Stimulated activated CD4-positive, alpha-beta T cell treated with anti-CD3 and anti-CD28 coated beads, Interleukin-4, amount 100 ng/mL, for 1 hour (primary cell): ENCODE measurements around the gene GDPD5.

Experiments used
- DNase-seq: peaks from one replicate; pipeline ENCODE4 v3.0.0-alpha.2; 2020

Gene GDPD5, protein sequence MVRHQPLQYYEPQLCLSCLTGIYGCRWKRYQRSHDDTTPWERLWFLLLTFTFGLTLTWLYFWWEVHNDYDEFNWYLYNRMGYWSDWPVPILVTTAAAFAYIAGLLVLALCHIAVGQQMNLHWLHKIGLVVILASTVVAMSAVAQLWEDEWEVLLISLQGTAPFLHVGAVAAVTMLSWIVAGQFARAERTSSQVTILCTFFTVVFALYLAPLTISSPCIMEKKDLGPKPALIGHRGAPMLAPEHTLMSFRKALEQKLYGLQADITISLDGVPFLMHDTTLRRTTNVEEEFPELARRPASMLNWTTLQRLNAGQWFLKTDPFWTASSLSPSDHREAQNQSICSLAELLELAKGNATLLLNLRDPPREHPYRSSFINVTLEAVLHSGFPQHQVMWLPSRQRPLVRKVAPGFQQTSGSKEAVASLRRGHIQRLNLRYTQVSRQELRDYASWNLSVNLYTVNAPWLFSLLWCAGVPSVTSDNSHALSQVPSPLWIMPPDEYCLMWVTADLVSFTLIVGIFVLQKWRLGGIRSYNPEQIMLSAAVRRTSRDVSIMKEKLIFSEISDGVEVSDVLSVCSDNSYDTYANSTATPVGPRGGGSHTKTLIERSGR

DNA sequence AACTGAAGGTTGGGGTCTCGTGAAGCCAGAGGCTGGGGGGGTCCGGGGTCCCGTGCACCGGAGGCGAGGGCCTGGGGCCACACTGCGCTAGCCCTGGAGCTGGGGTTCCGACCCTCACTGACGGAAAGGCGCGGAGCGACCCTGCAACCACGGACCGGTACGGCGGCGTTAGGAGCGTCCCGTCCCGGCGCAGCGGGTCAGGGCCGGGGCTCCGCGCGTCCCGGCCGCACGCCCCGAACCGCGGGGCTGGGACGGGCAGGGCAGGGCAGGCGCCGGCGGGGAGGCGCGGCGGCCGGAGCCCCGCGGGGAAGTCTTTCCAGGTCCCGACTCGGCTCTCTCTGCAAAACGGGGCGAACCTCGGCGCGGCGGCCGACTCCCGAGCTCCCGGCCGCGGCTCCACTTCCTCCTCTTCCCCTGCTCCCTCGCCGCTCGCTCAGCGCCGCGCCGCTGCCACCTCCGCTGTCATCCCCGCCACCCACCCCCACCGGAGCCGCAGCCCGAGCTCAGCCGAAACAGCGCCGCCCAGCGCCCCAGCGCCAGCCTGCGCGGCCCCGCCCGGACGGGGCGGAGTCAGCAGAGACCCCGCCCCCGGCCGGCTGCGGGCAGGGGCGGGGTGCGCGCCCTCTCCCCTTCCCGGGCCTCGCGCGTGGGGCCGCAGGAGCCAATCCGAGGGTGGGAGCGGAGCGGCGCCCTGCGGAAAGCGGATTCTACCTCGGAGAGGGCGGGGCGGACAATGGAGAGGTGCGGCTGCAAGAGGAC, at the start of gene GDPD5:
GDPD5 (minus strand) TSS at position 509 of the 759 bp plus-strand sequence. CDS start 48,206 bp downstream, outside the sequence.
- DNase-seq: peak; percentile 80

DNA sequence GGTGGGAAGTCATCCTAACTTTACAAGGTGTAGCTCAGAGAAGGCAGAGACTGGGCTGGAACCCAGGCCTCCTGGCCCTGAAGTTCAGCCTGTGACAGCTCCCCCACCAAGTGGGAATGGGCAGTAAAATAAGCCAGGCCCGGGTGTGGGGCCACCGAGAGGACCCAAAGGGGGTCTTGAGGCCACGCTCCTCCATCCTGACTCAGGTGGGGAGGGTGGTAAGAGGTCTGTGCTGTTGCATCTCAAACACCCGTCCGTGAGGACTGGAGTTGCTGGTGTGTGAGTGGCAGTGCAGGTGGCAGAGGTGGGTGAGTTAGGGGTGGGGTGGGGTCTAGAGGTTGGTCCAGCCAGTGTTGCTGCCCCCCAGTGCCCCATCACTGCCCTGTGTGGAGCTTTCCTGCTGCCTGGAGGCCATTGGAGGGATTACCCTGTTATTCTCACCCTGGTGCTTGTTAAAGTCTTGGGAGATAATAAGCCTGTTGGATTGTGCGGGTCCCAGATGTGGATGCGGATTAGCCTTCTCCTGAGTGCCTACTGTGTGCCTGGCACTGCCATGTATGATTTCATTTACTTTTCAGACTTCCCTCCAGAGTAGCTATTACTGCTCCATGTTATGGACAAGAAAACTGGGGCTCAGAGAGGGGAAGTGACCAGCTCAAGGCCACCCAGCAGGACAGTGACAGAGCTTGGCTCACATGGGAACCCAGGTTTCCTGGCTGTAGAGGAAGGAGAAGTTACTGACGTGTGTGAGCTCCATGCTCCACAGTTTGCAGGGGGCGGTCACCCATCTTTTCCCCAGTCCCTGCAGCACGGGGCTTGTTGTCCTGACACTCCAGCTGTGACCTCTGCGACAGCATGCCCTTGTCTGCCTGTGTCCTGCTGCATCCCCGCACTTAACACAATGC, 49.2 kb upstream of the GDPD5 start:
- no peak for DNase-seq

DNA sequence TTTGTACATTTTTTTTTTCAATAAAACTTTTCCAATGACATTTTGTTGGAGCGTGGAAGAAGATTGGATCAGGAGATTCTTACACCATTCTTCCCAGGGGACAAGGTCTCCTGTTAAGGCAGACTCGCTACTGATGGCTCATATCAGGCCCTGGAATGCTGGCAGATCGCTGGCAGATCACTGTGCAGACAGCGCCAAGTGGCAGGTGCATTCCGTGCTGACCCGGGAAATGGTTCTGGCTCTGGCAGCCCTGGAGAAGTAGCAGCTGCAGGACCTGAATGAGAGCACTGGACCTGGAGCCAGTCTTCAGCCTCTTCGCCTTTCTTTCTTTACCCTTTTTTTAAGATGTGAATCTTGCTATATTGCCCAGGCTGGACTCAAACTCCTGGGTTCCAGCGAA, 47.0 kb upstream of the GDPD5 start:
- no peak for DNase-seq

DNA sequence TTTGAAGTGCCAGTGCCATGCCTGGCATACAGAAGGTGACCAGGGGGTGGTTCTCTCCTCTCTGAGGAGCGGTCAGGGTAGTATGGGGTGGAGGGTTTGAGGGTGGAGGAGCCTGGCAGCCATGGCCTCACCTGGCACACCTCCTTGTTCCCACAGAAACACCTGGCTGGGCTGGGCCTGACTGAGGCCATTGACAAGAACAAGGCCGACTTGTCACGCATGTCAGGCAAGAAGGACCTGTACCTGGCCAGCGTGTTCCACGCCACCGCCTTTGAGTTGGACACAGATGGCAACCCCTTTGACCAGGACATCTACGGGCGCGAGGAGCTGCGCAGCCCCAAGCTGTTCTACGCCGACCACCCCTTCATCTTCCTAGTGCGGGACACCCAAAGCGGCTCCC, 45.9 kb upstream of the GDPD5 start:
- no peak for DNase-seq

DNA sequence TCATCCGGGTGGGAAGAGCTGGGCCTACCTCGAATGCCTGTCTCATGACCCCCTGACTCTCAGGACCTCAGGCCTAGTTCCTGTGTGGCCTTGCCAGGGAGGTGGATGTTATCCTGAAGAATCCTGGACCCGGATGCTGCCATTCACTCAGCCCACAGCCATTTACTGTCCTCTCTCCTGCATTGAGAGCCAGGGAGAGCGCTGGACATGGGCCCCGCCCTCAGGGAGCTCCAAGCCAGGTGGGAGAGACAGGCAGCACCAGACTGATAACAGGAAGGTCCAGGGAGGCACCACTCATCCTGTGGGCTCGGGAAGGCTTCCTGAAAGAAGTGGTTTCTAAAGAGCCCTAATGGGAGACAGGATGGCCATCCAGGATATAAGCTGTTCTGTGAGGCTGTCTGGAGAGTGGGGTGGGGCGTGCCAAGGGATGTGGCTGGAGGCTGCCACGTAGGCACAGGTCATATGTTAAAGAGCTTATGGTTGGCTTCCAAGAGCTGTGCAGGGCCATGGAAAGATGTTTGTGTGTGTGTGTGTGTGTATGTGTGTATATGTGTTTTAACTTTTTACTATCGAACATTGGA, 44.9 kb upstream of the GDPD5 start:
- DNase-seq: no peak

DNA sequence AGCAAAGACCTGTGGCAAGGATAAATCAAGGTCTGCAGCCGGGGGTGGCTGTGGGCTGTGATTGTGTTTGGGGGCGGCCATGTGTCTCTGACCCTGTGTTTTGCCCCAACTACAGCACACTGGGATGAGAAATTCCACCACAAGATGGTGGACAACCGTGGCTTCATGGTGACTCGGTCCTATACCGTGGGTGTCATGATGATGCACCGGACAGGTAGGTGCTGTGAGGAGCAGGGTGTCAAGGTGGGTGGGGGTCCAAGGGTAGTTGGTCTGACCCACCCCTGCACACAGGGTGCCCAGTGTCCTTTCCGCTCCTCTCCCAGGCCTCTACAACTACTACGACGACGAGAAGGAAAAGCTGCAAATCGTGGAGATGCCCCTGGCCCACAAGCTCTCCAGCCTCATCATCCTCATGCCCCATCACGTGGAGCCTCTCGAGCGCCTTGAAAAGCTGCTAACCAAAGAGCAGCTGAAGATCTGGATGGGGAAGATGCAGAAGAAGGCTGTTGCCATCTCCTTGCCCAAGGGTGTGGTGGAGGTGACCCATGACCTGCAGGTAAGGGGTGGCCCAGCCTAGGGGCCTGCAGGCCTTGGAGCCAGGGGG, 43.0 kb upstream of the GDPD5 start:
- no peak for DNase-seq

DNA sequence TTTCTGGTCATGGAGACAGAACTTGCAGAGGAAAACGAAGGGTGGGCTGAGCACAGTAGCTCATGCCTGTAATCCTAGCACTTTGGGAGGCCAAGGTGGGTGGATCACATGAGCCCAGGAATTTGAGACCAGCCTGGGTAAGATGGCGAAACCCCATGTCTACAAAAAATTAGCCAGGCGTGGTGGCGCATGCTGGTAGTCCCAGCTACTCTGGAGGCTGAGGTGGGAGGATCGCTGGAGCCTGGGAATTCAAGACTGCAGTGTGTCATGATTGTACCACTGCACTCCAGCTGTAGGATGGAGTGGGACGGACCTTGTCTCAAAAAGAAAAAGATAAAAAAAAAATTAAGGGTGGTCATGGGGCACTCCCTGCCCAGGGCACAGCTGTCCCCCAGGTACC, 42.2 kb upstream of the GDPD5 start:
- no peak for DNase-seq

DNA sequence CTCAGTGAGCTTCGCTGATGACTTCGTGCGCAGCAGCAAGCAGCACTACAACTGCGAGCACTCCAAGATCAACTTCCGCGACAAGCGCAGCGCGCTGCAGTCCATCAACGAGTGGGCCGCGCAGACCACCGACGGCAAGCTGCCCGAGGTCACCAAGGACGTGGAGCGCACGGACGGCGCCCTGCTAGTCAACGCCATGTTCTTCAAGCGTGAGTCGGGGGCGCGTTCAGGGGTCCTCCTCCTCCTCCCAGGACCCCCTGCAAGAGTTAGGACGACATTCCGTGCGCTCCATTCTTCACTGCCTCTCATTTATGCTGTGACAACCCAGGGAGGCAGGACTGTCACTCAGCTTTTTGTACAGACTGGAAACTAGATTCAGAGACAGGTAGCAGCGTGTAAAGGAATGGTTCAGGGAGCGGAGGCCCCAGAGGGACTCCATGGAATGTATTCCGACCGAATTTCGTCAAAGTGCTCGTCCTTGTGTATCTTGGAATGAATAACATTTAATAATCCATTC, 41.1 kb upstream of the GDPD5 start:
- DNase-seq: no peak

DNA sequence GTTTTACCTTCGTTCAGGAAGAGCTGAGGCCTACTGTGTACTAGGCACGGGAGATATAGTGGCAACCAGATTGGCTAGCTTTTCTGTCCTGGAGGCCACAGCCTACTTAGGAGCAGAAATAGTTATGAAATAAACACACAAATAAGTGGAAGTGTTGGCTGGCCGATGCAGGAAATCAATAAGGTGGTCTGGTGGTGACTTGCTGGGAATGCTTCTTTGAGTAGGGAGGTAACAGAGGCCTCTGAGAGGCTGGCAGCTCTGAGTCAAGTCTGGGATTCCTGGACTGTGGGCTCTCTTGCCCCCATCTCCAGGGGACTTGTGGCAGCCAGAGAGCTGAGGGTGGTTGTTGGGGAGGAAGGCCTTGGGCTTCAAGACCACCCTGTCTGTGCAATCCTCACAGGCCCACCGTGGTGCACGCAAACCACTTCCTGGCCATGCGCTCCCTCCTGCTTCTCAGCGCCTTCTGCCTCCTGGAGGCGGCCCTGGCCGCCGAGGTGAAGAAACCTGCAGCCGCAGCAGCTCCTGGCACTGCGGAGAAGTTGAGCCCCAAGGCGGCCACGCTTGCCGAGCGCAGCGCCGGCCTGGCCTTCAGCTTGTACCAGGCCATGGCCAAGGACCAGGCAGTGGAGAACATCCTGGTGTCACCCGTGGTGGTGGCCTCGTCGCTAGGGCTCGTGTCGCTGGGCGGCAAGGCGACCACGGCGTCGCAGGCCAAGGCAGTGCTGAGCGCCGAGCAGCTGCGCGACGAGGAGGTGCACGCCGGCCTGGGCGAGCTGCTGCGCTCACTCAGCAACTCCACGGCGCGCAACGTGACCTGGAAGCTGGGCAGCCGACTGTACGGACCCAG, 40.4 kb upstream of the GDPD5 start:
- DNase-seq: no peak

DNA sequence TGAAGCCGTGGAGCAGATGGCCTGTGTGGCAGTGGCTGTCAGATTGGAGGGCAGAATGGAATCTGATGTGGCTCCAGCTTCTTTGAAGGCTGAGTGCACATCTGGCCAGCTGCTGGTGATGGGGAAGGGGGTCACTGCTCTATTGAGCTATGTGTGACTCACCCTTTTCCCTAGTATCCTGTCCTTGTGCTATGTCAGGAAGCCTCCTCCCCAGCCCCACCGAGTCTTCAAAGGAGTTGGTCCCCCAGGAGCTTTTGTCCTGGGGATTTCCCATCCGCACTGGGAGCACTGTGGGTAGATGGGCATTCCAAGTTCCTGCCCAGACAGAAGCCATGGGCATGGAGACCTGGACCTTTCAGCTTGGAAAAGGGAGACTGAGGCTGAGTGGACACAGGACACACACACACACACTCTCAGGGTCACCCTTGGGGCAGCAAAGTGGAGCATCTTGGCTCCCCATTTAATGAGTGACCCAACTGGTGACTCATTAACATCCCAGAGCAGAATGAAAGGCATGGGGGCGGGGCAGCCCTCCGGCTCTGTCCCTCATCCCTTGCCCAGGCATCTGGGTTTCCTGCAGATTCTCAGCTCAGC, 39.6 kb upstream of the GDPD5 start:
- DNase-seq: no peak

DNA sequence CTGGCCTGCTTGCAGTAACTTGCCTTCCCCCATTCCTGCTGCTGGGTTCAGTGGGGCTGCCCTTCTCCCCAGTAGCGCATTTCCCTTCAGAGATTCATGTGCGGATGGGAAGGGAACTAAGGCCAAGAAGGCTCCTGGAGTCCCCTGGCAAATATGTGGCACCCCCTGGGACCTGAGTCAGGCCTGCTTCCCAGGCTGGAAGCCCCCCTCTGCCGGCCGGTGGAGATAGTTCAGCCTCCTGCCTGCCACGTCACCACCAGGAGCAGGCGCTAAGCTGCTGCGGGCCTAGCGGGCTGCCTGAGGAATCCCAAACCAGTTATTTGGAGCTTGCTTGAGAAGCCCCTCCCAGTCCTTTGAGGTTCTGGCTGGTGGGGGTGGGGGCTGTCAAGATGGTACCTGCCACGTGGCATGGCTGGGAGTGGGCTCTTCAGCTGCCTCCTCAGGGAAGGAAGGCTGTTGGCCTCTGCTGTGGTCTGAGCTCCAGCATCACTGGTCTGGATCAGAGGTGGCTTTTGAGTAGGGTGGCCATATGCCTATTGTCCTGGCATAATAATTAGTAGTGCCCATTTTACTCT, 38.3 kb upstream of the GDPD5 start:
- DNase-seq: no peak

DNA sequence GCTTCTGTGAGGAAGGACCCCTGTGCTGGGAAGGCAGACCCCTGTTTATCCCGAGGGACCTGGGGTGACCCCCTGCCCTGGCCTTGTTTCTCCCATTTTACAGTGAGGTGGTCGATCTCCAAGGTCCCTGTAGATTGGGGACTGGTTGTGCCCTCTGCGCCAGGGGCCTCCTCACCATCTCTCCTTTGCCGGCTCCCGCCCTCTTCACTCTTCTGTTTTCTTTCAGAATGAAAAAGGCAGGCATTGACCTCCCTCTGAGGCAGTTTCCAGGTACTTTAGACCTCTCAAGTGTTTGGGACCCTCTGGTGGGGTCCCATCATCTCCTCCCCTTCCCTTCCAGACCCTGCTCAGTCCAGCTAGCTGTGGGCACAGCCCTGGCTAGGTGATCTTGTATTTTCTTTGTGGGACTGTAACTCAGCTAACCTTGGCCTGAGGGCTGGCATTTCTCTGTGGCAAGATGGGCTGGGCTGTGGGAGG, 37.8 kb upstream of the GDPD5 start:
- no peak for DNase-seq

DNA sequence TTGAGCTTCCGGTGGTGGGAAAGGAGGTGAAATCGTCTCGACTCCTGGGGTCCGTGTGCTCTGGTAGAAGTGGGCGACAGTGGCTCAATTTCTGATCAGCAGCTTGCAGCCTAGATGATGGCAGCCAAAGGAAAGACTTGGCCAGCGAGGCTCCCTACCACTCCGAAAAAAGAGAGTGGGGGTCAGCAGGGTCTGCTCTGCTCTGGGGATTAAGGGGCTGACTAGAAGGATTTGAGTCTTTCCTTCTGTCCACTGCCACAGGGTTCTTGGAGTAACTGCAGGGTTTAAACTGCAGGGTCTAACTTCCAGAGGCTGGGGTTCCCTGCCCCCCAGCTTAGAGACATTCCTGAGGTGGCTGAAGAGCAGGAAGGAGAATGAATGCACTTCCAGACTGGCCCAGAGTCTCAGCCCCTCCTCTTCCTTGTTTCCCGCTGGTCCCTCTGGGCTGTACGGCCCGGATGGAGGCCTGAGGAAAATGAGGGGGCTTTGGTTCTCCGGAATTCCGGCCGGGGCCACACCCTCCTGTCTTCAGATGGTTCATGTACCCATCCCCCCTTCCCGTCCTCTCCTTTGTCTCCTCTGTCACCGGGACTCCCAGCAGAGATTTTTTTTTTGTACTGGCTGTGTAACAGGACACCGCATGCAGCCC, 37.2 kb upstream of the GDPD5 start:
- DNase-seq: no peak

DNA sequence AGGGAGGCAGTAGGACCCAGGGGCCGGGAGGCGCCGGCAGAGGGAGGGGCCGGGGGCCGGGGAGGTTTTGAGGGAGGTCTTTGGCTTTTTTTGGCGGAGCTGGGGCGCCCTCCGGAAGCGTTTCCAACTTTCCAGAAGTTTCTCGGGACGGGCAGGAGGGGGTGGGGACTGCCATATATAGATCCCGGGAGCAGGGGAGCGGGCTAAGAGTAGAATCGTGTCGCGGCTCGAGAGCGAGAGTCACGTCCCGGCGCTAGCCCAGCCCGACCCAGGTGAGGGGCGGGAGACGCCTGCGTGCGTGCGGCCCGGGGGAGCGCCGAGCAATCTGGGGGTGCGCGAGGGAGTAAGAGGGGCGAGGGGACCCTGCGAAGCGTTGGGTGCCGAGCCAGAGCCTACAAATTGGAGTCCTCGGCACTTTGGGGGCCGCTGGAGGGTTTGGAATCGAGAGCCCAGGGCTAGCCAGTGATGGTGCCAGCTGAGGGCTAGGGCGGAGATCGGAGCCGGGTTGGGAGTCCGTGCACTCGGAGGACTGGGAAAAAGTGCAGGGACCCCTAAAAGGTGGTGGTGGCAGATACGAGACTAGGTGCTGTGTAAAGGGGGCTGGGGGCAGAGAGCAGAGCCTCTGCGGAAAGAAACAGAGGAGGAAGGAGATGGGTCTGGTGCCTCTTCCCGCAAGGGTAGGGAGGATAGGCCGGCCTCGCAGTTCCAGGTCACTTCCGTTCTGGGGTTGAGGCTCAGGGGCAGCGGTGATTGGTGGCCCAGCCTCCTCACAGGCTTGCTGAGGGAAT, 36.5 kb upstream of the GDPD5 start, which contains the start of gene SERPINH1:
SERPINH1 (plus strand) TSS at position 206 of the 788 bp plus-strand sequence. CDS start 4,097 bp downstream, outside the sequence.
- DNase-seq: peak; percentile 63

DNA sequence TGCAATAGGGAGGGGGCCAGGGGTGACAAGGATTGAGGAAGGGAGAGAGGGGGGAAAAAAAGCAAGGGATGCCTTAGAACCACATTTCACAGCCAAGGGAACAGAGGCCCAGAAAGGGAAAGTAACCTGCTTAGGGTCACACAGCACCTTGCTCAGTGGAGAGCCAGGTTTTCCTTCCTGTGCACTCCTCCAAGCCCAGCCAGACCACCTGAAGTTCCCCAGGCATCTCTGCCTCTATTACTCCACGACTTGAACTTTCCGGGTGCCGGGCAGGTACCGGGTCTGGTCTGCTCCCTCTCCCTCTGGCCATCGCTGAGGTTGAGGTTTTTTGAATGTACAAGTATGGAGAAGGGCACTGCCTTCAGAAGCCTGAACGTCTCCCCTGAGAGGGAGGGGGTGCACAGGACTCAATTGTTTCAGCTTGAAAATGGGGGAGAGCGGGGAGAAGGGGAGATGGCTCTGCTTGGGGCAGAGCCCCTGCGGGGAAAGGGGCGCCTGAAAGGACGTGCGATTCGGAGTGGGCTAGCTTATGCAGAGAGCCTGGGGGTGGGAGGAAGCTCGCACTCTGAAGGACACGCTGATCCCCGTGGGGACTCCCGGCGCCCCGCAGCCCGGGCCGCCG, 35.8 kb upstream of the GDPD5 start:
- DNase-seq: no peak

DNA sequence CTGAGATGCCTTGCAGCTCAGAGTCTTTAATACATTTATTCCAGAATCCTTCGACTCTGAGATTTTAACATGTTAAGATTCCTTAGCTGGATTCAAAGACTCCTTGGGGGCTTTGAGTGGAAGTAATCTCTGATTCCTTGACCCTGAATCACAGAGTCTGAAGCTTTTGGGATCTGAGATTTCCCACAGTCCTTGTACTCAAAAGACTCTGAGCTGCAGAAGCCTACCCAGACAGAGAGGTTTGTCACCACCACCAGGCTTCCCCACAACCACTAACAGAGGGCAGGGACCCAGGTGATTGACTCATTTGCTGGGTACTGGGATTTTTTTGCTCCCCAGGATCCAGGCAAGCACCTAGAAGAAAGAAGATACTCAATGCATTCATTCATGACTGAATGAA, 34.9 kb upstream of the GDPD5 start:
- DNase-seq: no peak

DNA sequence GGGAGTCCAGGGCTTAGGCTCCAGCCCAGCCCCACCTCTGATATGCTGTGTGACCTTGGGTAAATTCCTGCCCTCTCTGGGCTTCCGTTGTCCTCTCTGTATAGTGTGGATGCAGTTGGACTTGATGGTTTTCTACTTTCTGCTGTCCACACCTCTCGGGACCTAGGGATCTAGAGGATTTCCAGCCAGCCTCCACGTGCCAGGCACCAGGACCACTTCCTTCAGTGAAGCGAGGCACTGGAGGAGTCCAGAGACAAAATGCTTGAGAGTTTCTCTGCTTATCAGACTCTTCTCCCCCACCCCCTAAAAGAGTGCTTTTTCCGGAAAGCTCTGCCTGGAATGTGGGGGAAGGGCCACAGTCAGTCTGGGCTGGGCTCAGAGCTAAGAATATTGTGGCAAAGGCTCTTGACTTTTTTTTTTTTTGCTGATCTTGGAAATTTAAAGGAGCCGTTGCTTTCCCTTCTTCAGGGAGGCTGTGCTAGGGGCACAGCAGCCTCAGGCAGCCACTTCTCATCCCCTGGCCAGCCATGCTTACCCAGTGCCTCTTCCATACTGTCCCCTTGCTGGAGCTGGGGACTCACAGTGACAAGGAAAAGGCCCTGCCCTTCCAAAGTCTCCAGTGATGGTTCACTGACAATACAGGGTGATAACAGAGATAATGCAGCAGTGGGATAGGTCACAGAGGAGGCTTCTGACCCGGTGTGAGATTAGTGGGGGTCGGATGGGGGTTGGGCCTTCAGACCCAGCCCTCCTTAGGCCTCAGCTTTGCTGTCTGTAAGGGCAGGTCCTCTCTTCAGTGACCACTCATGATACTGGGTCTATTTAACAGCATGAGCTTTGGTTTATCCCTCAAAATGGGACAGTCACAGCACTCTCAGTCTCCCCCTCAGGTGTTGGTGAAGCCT, 33.5 kb upstream of the GDPD5 start:
- no peak for DNase-seq
